Stomach (tissue), 9 donors: ENCODE results near the gene FBL. TPM values are rescaled to one million over a fixed set of nuclear protein-coding genes. Genes with fewer than 3 reads are reported as not detected.

Experiments used
- DNase-seq, 2 donors: peaks; one replicate each; pipeline versions ENCODE4 v3.0.0 to v3.0.0-alpha.2; 2013 to 2019
- H3K27ac ChIP-seq, 5 donors: fragments of 200-600 bp in 4 of 5; sonication (generic) in 4 of 5; one replicate each; pipeline ENCODE4 v1.5.1; 2013 to 2019; ENCODE audit warnings: mild to moderate bottlenecking in 1 of 5, moderate library complexity in 1 of 5
- H3K27me3 ChIP-seq, 3 donors: fragments of 200-600 bp; sonication (generic); one replicate each; pipeline ENCODE4 v1.5.1; 2017 to 2019; ENCODE audit warnings: mixed run types in 1 of 3
- H3K36me3 ChIP-seq, 4 donors: fragments of 200-600 bp; sonication (generic); 1 replicate in 3 of 4; 2 replicates in 1 of 4; pipeline ENCODE4 v1.5.1; 2016 to 2019
- H3K4me1 ChIP-seq, 4 donors: fragments of 200-600 bp; sonication (generic); one replicate each; pipeline ENCODE4 v1.5.1; 2016 to 2019
- H3K4me3 ChIP-seq, 4 donors: fragments of 200-600 bp; sonication (generic) in 3 of 4; one replicate each; pipeline ENCODE4 v1.5.1; 2016 to 2019; ENCODE audit warnings: mild to moderate bottlenecking in 1 of 4
- H3K9me3 ChIP-seq, 4 donors: fragments of 200-600 bp; sonication (generic); one replicate each; pipeline ENCODE4 v1.5.1; 2016 to 2019
- EP300 ChIP-seq: sonication (generic); formaldehyde crosslinking; IDR thresholded peaks from one replicate; pipeline ENCODE4 v1.6.1; 2017; ENCODE audit warnings: antibody characterized with exemption
- POLR2A ChIP-seq, 4 donors: fragments of 450-650 bp; IDR thresholded peaks; one replicate each; pipeline ENCODE4 v1.6.1; 2016; ENCODE audit warnings: antibody characterized with exemption in 4 of 4, control low read depth in 2 of 4, mild to moderate bottlenecking in 1 of 4, moderate library complexity in 1 of 4
- POLR2AphosphoS5 ChIP-seq, 3 donors: sonication (generic); formaldehyde crosslinking; IDR thresholded peaks; one replicate each; pipeline ENCODE4 v1.6.1; 2016; ENCODE audit warnings: antibody characterized with exemption in 3 of 3
- WGBS, 5 donors: extraction: QIAGEN DNeasy Blood & Tissue Kit in 3 of 5; methylation state at CpG; one replicate each; pipeline versions ENCODE4 v1.1.5 to v1.1.7; 2013 to 2018; 5-methylcytosine and 5-hydroxymethylcytosine counted together
- intact Hi-C: fragments of 100-400 bp; cut with DNase I; formaldehyde crosslinking; loops from one replicate; pipeline ENCODE4 v1.15.1; 2023; ENCODE audit warnings: low total_unique reads
- polyA plus RNA-seq, 3 donors: library from polyadenylated mRNA; stranded (reverse); fragments of 200-250 nt; gene quantifications; one replicate each; pipeline ENCODE4 v1.2.3, GENCODE V29; 2013
- total RNA-seq, 5 donors: library from RNA; depleted of rRNA; stranded (reverse); fragments of >200 nt; gene quantifications; one replicate each; pipeline versions ENCODE4 v1.1.0 to v1.2.3, GENCODE V29; 2014 to 2016
- TF ChIP-seq, protein P1 (sequence below), 7 experiments: fragments of 450-650 bp in 4 of 7; fragments of 200-600 bp in 3 of 7; sonication (generic) in 3 of 7; IDR thresholded peaks; one replicate each; pipeline ENCODE4 v1.5.1; 2016 to 2019; ENCODE audit warnings: antibody characterized with exemption in 7 of 7, control low read depth in 2 of 7, mild to moderate bottlenecking in 1 of 7
- donor health status: healthy with polysubstance abuse.
- donor health status: Bipolar disorder and iron deficiency.
- donor health status: healthy.

FBL gene
- total and polyA plus RNA-seq, 8 donors, result 59.8 to 331 (median 234) TPM

GRCh38 chr19:39845172-39845571 is 1.0 kb downstream of the FBL start:
- peak overlapping the region in 3 of 5 donors; percentile 89 to 91 (median 90) for H3K27ac ChIP-seq
- intact Hi-C loops, result no loop called here
- 15 to 30% (median 19%) methylated on average over 5 of the region's 5 CpGs for WGBS, 5 donors

GRCh38 chr19:39843919-39844793 is 2.0 kb downstream of the FBL start:
- no peaks in the 10 kb centered on the region for H3K9me3 ChIP-seq
- WGBS, 5 donors, result 39 to 51% (median 45%) methylated on average over 4 of the region's 4 CpGs
- DNase-seq, result peak in 1 of 2 donors; percentile 70
- H3K27me3 ChIP-seq, result no peaks in the 10 kb centered on the region
- peaks cover 12 to 15% (median 13%) of the 10 kb centered on the region in 4 donors for H3K36me3 ChIP-seq
- no peak overlapping the region for H3K27ac ChIP-seq
- H3K4me3 ChIP-seq, result peak overlapping the region in 1 of 4 donors; percentile 90
- TF ChIP-seq POLR2AphosphoS5 (IDR thresholded peaks at IDR 0.05) (no peak), EP300 (no peak), POLR2A (IDR thresholded peaks at IDR 0.05) (no peak)
- TF ChIP-seq, protein P1, sequence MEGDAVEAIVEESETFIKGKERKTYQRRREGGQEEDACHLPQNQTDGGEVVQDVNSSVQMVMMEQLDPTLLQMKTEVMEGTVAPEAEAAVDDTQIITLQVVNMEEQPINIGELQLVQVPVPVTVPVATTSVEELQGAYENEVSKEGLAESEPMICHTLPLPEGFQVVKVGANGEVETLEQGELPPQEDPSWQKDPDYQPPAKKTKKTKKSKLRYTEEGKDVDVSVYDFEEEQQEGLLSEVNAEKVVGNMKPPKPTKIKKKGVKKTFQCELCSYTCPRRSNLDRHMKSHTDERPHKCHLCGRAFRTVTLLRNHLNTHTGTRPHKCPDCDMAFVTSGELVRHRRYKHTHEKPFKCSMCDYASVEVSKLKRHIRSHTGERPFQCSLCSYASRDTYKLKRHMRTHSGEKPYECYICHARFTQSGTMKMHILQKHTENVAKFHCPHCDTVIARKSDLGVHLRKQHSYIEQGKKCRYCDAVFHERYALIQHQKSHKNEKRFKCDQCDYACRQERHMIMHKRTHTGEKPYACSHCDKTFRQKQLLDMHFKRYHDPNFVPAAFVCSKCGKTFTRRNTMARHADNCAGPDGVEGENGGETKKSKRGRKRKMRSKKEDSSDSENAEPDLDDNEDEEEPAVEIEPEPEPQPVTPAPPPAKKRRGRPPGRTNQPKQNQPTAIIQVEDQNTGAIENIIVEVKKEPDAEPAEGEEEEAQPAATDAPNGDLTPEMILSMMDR (IDR thresholded peaks at IDR 0.05), result peak in 4 of 7 experiments; percentile 45 to 64 (median 58)
- peaks cover 27 to 55% (median 45%) of the 10 kb centered on the region in 4 donors for H3K4me1 ChIP-seq
- intact Hi-C loops, result no loop called here

More at GRCh38 chr19:39845172-39845571, 1.0 kb downstream of the FBL start:
- Histone ChIP-seq H3K4me3 (peak overlapping the region; percentile 72 to 97 (median 84)), H3K27me3 (no peaks in the 10 kb centered on the region), H3K36me3 (peaks cover 2 to 5% (median 3%) of the 10 kb centered on the region in 4 donors), H3K4me1 (peaks cover 27 to 55% (median 45%) of the 10 kb centered on the region in 4 donors), H3K9me3 (no peaks in the 10 kb centered on the region)
- no peak for TF ChIP-seq POLR2AphosphoS5 (IDR thresholded peaks at IDR 0.05)
- TF ChIP-seq POLR2A (IDR thresholded peaks at IDR 0.05), result no peak
- TF ChIP-seq, protein P1 (IDR thresholded peaks at IDR 0.05), result no peak
- no peak for TF ChIP-seq EP300
- DNase-seq, result no peak

GRCh38 chr19:39842693-39843435 is 3.3 kb downstream of the FBL start:
- H3K4me1 ChIP-seq, result peaks cover 27 to 55% (median 45%) of the 10 kb centered on the region in 4 donors
- DNase-seq, result no peak
- intact Hi-C loops, result no loop called here
- no peaks in the 10 kb centered on the region for H3K27me3 ChIP-seq
- peak overlapping the region in 3 of 5 donors; percentile 11 to 66 (median 29) for H3K27ac ChIP-seq
- no peaks in the 10 kb centered on the region for H3K9me3 ChIP-seq
- no peak for TF ChIP-seq POLR2A (IDR thresholded peaks at IDR 0.05)
- 63 to 84% (median 80%) methylated on average over 7 of the region's 7 CpGs for WGBS, 5 donors
- H3K36me3 ChIP-seq, result peaks cover 24 to 28% (median 26%) of the 10 kb centered on the region in 4 donors
- peak overlapping the region in 1 of 4 donors; percentile 39 for H3K4me3 ChIP-seq

- no peak for DNase-seq
- 93 to 97% (median 94%) methylated on average over 4 of the region's 4 CpGs for WGBS, 5 donors
- no peak overlapping the region for H3K27ac ChIP-seq
- intact Hi-C loops, result no loop called here
- H3K4me3 ChIP-seq, result no peak overlapping the region
- H3K36me3 ChIP-seq, result peaks cover 42 to 46% (median 44%) of the 10 kb centered on the region in 4 donors
- H3K27me3 ChIP-seq, result no peaks in the 10 kb centered on the region
- TF ChIP-seq POLR2A (IDR thresholded peaks at IDR 0.05) (no peak), EP300 (no peak), POLR2AphosphoS5 (IDR thresholded peaks at IDR 0.05) (no peak)
- TF ChIP-seq, protein P1 (IDR thresholded peaks at IDR 0.05), result no peak
- H3K9me3 ChIP-seq, result no peaks in the 10 kb centered on the region
- peaks cover 16 to 45% (median 35%) of the 10 kb centered on the region in 4 donors for H3K4me1 ChIP-seq
Observed at GRCh38 chr19:39841041-39841440, 5.1 kb downstream of the FBL start.
